Loucy (cell line): ENCODE data around the gene MED13L.

ENCODE experiments used
- H2AFZ ChIP-seq: fragments of 200-600 bp; sonication (generic); 2 replicates; pipeline ENCODE4 v1.6.0; 2016; ENCODE audit warnings: antibody characterized with exemption, mild to moderate bottlenecking, low read length, moderate library complexity
- H3F3A ChIP-seq: fragments of 200-600 bp; 2 replicates; pipeline ENCODE4 v1.6.0; 2016; ENCODE audit warnings: antibody characterized with exemption, low read depth, mild to moderate bottlenecking
- H3K27me3 ChIP-seq: fragments of 200-600 bp; sonication (generic); 2 replicates; pipeline ENCODE4 v1.6.1; 2014; ENCODE audit warnings: low read length, mild to moderate bottlenecking; ENCODE audit not compliant: insufficient read depth, poor library complexity, severe bottlenecking
- H3K36me3 ChIP-seq: fragments of 200-600 bp; sonication (generic); 2 replicates; pipeline ENCODE4 v1.6.1; 2016; ENCODE audit warnings: low read length; ENCODE audit not compliant: insufficient read depth
- H3K4me1 ChIP-seq: fragments of 200-600 bp; sonication (generic); 2 replicates; pipeline ENCODE4 v1.5.1; 2014; ENCODE audit warnings: low read length, mild to moderate bottlenecking; ENCODE audit not compliant: insufficient read depth, poor library complexity, severe bottlenecking
- H3K4me2 ChIP-seq: fragments of 200-600 bp; sonication (generic); 2 replicates; pipeline ENCODE4 v1.6.0; 2014; ENCODE audit warnings: antibody characterized with exemption, low read length, low read depth, mild to moderate bottlenecking; ENCODE audit not compliant: poor library complexity, severe bottlenecking
- H3K4me3 ChIP-seq: fragments of 200-600 bp; sonication (generic); 2 replicates; pipeline ENCODE4 v1.5.1; 2014; ENCODE audit warnings: low read length, mild to moderate bottlenecking, mixed read lengths; ENCODE audit not compliant: poor library complexity, severe bottlenecking
- H3K79me2 ChIP-seq: fragments of 200-600 bp; sonication (generic); 2 replicates; pipeline ENCODE4 v1.6.1; 2014; ENCODE audit warnings: low read length; ENCODE audit not compliant: insufficient read depth
- H3K9ac ChIP-seq: fragments of 200-600 bp; sonication (generic); 2 replicates; pipeline ENCODE4 v1.6.0; 2014; ENCODE audit warnings: mild to moderate bottlenecking, low read depth, low read length, moderate library complexity; ENCODE audit not compliant: poor library complexity, severe bottlenecking
- H3K9me2 ChIP-seq: fragments of 200-600 bp; sonication (generic); replicated peaks from 2 replicates; pipeline ENCODE4 v1.6.1; 2016; ENCODE audit warnings: low read depth, low read length, mixed read lengths
- H3K9me3 ChIP-seq: fragments of 200-600 bp; sonication (generic); 2 replicates; pipeline ENCODE4 v1.6.1; 2014; ENCODE audit warnings: mild to moderate bottlenecking, antibody characterized with exemption, low read length, low read depth; ENCODE audit not compliant: insufficient read depth
- H4K20me1 ChIP-seq: fragments of 200-600 bp; sonication (generic); 2 replicates; pipeline ENCODE4 v1.6.0; 2014; ENCODE audit warnings: antibody characterized with exemption, low read length, mild to moderate bottlenecking; ENCODE audit not compliant: insufficient read depth, poor library complexity, severe bottlenecking
- EZH2phosphoT487 ChIP-seq: fragments of 200-600 bp; IDR thresholded peaks from 2 replicates; pipeline ENCODE4 v1.6.1; 2018; ENCODE audit warnings: antibody characterized with exemption, mild to moderate bottlenecking, moderate library complexity, borderline replicate concordance
- TF ChIP-seq, protein P1 (sequence below): fragments of 200-600 bp; sonication (generic); conservative IDR thresholded peaks from 2 replicates; pipeline ENCODE4 v1.5.1; 2014; ENCODE audit warnings: mild to moderate bottlenecking, antibody characterized with exemption, low read length

The MED13L gene

DNA sequence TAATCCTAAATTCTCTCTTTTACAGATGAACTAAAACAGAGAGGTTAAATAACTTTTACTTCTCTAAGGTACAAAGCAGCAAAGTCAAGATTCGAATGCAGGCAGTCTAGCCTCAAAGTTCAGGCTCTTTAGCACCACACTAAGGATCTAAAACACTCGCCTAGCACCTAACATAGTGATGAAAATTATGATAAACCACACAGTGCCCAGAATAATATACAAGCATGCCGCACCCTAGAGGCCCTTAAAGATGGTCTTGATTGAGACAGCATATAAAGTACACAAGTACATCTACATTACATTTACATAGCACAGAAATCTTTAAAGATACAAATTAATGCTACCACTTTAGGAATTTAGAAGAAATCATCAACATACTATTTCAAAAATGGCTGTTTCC lies 207.0 kb downstream of the MED13L start:
- Histone ChIP-seq H3K4me1 (peaks cover 21% of the 10 kb centered on the region), H3K79me2 (peaks cover 51% of the 10 kb centered on the region), H3K9ac (no peak overlapping the region), H3K4me2 (no peak overlapping the region), H3K36me3 (no peaks in the 10 kb centered on the region), H4K20me1 (peaks cover 16% of the 10 kb centered on the region), H3K27me3 (no peaks in the 10 kb centered on the region), H2AFZ (no peak overlapping the region), H3K9me2 (no peaks in the 10 kb centered on the region), H3K4me3 (no peak overlapping the region), H3F3A (0 out of 2 replicates have a peak, but pooled peaks cover under 1% of the 10 kb centered on the region), H3K9me3 (no peaks in the 10 kb centered on the region)
- no peak for TF ChIP-seq EZH2phosphoT487
- TF ChIP-seq, protein P1, sequence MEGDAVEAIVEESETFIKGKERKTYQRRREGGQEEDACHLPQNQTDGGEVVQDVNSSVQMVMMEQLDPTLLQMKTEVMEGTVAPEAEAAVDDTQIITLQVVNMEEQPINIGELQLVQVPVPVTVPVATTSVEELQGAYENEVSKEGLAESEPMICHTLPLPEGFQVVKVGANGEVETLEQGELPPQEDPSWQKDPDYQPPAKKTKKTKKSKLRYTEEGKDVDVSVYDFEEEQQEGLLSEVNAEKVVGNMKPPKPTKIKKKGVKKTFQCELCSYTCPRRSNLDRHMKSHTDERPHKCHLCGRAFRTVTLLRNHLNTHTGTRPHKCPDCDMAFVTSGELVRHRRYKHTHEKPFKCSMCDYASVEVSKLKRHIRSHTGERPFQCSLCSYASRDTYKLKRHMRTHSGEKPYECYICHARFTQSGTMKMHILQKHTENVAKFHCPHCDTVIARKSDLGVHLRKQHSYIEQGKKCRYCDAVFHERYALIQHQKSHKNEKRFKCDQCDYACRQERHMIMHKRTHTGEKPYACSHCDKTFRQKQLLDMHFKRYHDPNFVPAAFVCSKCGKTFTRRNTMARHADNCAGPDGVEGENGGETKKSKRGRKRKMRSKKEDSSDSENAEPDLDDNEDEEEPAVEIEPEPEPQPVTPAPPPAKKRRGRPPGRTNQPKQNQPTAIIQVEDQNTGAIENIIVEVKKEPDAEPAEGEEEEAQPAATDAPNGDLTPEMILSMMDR, result no peak

DNA sequence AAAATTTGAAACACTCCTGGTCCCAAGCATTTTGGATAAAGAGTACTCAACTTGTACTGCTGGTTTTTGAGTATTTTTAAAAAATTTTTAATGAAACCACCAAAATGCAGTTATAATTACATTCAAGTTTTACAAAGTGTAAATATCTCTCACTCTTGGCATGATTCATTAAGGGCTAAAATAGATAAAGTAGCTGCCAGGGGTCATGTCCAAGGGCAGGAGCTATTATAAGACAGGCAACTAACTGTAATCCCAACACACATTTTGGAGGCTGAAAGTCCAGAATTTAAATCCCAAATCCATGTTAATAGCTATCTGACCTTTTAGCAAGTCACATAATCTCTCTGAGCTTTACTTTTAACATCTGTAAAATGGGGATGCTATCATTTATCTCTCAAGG lies 207.6 kb downstream of the MED13L start:
- H3K79me2 ChIP-seq, result peaks cover 53% of the 10 kb centered on the region

DNA sequence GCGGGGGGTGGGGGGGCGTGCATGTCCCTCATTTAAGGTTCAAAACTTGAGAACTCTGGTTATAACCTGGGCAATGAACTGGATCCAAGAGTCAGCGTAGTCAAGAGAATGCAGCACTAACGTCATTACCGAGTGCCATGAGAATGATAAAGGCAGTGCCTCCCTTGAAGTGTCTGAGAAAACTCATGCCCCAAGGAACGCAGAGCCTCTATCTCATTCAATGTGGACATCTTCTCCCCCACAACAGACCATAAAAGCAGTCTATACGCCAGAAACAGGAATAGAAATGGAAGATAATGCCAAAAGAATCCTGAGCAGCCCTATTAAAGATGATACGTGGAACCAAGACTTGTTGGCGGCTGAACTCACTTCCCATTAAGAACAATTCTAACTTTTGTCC lies 208.6 kb downstream of the MED13L start:
- Histone ChIP-seq H3K9me2 (no peaks in the 10 kb centered on the region), H3K4me3 (no peak overlapping the region), H3K9ac (no peak overlapping the region), H4K20me1 (peaks cover 16% of the 10 kb centered on the region), H3K36me3 (no peaks in the 10 kb centered on the region), H2AFZ (no peak overlapping the region), H3K27me3 (no peaks in the 10 kb centered on the region), H3K4me1 (peaks cover 13% of the 10 kb centered on the region), H3K79me2 (peaks cover 59% of the 10 kb centered on the region), H3K9me3 (no peaks in the 10 kb centered on the region), H3K4me2 (no peak overlapping the region), H3F3A (no peaks in the 10 kb centered on the region)
- TF ChIP-seq, protein P1, result no peak
- TF ChIP-seq EZH2phosphoT487, result no peak

More for the DNA sequence above, 207.6 kb downstream of the MED13L start:
- H3F3A ChIP-seq, result no peaks in the 10 kb centered on the region
- TF ChIP-seq, protein P1, result no peak
- no peak for TF ChIP-seq EZH2phosphoT487
- H3K9me3 ChIP-seq, result no peaks in the 10 kb centered on the region
- H3K9me2 ChIP-seq, result no peaks in the 10 kb centered on the region
- H3K4me1 ChIP-seq, result peaks cover 19% of the 10 kb centered on the region
- no peak overlapping the region for H3K4me3 ChIP-seq
- no peaks in the 10 kb centered on the region for H3K27me3 ChIP-seq
- no peaks in the 10 kb centered on the region for H3K36me3 ChIP-seq
- H3K9ac ChIP-seq, result no peak overlapping the region
- H2AFZ ChIP-seq, result no peak overlapping the region
- H4K20me1 ChIP-seq, result peaks cover 16% of the 10 kb centered on the region
- no peak overlapping the region for H3K4me2 ChIP-seq
